DOHH2 (cell line): ENCODE results near the gene SNRPB2.

Experiments
- CTCF ChIP-seq: fragments of 200-600 bp; sonication (generic); IDR thresholded peaks from one replicate; pipeline ENCODE4 v1.5.1; 2014; ENCODE audit warnings: antibody characterized with exemption, mild to moderate bottlenecking, low read depth, low read length; ENCODE audit not compliant: poor library complexity, severe bottlenecking
- EZH2phosphoT487 ChIP-seq: fragments of 200-600 bp; sonication (generic); IDR thresholded peaks from 2 replicates; pipeline ENCODE4 v1.6.1; 2017; ENCODE audit warnings: borderline replicate concordance, mild to moderate bottlenecking, antibody characterized with exemption, low read length, moderate library complexity, mixed read lengths

- TF ChIP-seq CTCF (no peak), EZH2phosphoT487 (no peak)
Observed at GRCh38 chr20:16711661-16712258, 18.1 kb upstream of the SNRPB2 start.
